Measurements from ENCODE around the gene FAM83B. TPM values are rescaled to one million over a fixed set of nuclear protein-coding genes. Genes with fewer than 3 reads are reported as not detected.
A peak's percentile ranks its signal among the peaks of the same experiment; 100 is the strongest.

The FAM83B gene
- total RNA-seq, 4 donors from 2014 or later, result 0.26 to 1.0 (median 0.44) TPM

GRCh38 chr6:54891536-54891935 lies 45.0 kb downstream of the FAM83B start:
- DNase-seq, result no peak
- Histone ChIP-seq H3K4me1 (peaks cover 0 to 7% of the 10 kb centered on the region in 2 donors), H3K27ac (no peak overlapping the region), H3K9me3 (no peaks in the 10 kb centered on the region), H3K36me3 (no peaks in the 10 kb centered on the region), H3K27me3 (no peaks in the 10 kb centered on the region), H3K4me3 (no peak overlapping the region)
- no peak for TF ChIP-seq POLR2A (IDR thresholded peaks at IDR 0.05)
- TF ChIP-seq CTCF (IDR thresholded peaks at IDR 0.05 in 4 of 5, conservative IDR thresholded peaks at IDR 0.05 in 1 of 5), result no peak
- intact Hi-C loops (cut with DNase I; ENCODE audit: low total_unique reads) (no loop called here), in situ Hi-C loops (cut with MboI; ENCODE audit: low sequenced_read_pairs in 4 of 4) (no loop called here)
- ATAC-seq, result no peak

GRCh38 chr6:54892831-54893230 lies 46.3 kb downstream of the FAM83B start:
- Histone ChIP-seq H3K27me3 (no peaks in the 10 kb centered on the region), H3K27ac (no peak overlapping the region), H3K9me3 (no peaks in the 10 kb centered on the region), H3K4me1 (peaks cover 0 to 7% of the 10 kb centered on the region in 2 donors), H3K4me3 (no peak overlapping the region), H3K36me3 (no peaks in the 10 kb centered on the region)
- TF ChIP-seq POLR2A (IDR thresholded peaks at IDR 0.05), result no peak
- TF ChIP-seq CTCF (IDR thresholded peaks at IDR 0.05 in 4 of 5, conservative IDR thresholded peaks at IDR 0.05 in 1 of 5), result no peak
- peak in 1 of 2 donors; percentile 19 for DNase-seq
- intact Hi-C loops (cut with DNase I; ENCODE audit: low total_unique reads) (no loop called here), in situ Hi-C loops (cut with MboI; ENCODE audit: low sequenced_read_pairs in 4 of 4) (no loop called here)
- ATAC-seq, result peak in 1 of 2 donors; percentile 73

- DNase-seq (no peak), ATAC-seq (no peak)
- intact Hi-C loops (cut with DNase I; ENCODE audit: low total_unique reads) (no loop called here), in situ Hi-C loops (cut with MboI; ENCODE audit: low sequenced_read_pairs in 4 of 4) (no loop called here)
- TF ChIP-seq CTCF (IDR thresholded peaks at IDR 0.05 in 4 of 5, conservative IDR thresholded peaks at IDR 0.05 in 1 of 5) (no peak), POLR2A (IDR thresholded peaks at IDR 0.05) (no peak)
- Histone ChIP-seq H3K9me3 (no peaks in the 10 kb centered on the region), H3K4me3 (no peak overlapping the region), H3K27ac (no peak overlapping the region), H3K27me3 (no peaks in the 10 kb centered on the region), H3K36me3 (no peaks in the 10 kb centered on the region), H3K4me1 (peaks cover 0 to 7% of the 10 kb centered on the region in 2 donors)
These were observed 47.2 kb downstream of the FAM83B start for GRCh38 chr6:54893818-54894217.

- no peak for ATAC-seq
- Histone ChIP-seq H3K27ac (no peak overlapping the region), H3K9me3 (no peaks in the 10 kb centered on the region), H3K4me3 (no peak overlapping the region), H3K27me3 (no peaks in the 10 kb centered on the region), H3K4me1 (peaks cover 0 to 7% of the 10 kb centered on the region in 2 donors), H3K36me3 (no peaks in the 10 kb centered on the region)
- in situ Hi-C loops (cut with MboI; ENCODE audit: low sequenced_read_pairs in 4 of 4) (no loop called here), intact Hi-C loops (cut with DNase I; ENCODE audit: low total_unique reads) (no loop called here)
- TF ChIP-seq POLR2A (IDR thresholded peaks at IDR 0.05) (no peak), CTCF (IDR thresholded peaks at IDR 0.05 in 4 of 5, conservative IDR thresholded peaks at IDR 0.05 in 1 of 5) (no peak)
- DNase-seq, result no peak
These were observed 49.7 kb downstream of the FAM83B start for GRCh38 chr6:54896302-54896701.
